ENCODE results near the gene ZNF135.

ZNF135 gene

DNA sequence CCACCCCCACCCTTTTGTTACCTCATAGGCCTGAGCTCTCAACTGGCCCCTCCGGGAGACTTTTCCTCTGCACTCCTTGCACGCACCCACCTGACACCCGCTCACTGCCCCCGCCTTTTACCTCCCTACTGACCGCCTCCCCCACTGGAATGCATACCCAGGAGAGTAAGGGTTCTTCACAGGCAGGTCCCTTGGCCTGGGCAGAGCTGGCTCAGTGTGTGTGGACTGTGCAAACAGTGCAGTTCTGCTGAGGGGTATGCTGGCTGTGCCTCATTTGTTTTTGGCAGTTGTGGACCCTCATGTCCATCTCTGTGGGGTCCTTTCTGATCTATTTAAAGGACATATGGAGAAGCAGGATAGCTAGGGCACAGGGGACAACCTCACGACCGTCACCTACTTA is 34.0 kb downstream of the ZNF135 start:
- DNase-seq (ENCODE audit: low read depth, low spot score): no peak

GRCh38 chr19:58095328-58095727 is 36.2 kb downstream of the ZNF135 start:
- DNase-seq (ENCODE audit: low read depth, low spot score): no peak

- DNase-seq (ENCODE audit: low read depth, low spot score): no peak
These were observed 37.8 kb downstream of the ZNF135 start for GRCh38 chr19:58096884-58097283.

DNA sequence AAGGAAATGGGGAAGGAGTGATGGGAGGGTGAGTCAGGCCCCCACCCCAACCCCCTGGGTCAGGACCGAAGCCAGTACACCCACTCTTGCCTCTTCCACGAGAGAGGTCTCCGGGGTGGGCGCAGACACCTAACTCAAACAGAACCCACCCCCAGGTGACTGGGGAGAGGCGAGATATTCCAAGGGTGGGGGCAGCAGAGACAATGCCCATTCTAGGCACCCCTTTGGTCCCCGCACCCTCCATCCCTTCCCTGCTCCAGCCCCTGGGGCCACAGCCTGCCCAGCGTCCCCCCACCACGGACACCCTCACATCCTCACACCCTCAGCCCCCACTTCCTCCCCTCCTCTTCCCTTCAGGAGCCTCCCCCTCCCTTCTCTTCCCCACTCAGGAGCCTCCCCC is 38.3 kb downstream of the ZNF135 start:
- DNase-seq (ENCODE audit: low read depth, low spot score): no peak

DNA sequence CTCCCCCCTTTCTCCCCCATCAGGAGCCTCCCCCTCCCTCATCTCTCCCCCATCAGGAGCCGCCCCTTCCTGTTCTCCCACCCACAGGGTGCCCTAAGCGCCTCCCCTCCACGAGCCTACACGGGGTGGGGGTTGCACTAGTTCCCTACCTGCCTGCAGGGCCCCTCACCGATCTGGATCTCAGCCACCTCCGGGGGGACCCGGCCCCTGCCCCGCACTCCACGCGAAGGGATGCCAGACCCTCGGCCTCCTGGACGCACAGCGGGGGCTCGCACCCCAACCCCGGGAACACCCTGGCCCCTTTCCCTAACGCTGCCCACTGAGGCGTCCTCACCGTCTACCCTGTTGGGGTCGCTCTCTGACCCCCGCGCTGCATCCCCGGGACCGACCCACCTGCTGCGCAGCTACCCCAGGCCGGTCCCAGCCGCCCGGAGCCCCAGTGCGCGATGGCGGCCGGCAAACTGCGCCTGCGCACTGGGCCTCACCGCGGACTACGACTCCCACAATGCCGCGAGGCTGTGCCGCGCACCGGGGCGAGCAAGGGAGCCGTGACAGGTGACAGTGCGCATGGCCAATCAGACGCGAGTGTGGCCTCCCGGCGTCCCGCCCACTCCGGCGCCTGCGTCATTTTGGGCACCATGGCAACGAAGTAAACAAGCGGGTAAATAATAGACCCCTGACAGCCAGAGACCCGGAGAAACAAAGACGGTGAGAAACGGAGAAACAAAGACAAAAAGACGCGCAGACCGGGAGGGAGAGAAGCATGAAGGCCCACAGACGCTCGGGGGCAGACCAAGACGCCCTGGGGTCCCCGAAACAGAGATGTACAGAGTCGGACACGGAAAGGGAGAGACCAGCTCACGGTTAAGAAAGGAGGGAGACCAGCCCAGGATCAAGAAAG is 38.9 kb downstream of the ZNF135 start, which contains the start of gene ZSCAN18:
Gene ZSCAN18 (minus strand): TSS at position 451 of the 901 bp plus-strand sequence. CDS start 7,964 bp downstream, outside the sequence.
- peak; percentile 99 for DNase-seq (ENCODE audit: low read depth, low spot score)

DNA sequence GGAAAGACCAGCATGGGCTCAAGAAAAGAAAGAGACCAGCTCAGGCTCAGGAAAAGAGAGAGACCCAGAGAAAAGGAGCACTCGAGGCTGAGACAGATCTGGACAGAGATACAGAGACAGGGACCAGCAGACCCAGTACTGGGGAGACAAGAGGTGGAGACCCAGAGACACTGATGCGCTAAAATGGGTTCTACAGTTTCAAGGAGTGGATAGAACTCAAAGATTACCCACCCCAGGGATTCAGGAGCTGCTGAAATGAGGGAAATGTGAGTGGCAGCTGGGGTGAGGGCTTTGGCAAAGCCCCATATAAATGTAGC is 39.6 kb downstream of the ZNF135 start:
- DNase-seq (ENCODE audit: low read depth, low spot score): no peak

DNA sequence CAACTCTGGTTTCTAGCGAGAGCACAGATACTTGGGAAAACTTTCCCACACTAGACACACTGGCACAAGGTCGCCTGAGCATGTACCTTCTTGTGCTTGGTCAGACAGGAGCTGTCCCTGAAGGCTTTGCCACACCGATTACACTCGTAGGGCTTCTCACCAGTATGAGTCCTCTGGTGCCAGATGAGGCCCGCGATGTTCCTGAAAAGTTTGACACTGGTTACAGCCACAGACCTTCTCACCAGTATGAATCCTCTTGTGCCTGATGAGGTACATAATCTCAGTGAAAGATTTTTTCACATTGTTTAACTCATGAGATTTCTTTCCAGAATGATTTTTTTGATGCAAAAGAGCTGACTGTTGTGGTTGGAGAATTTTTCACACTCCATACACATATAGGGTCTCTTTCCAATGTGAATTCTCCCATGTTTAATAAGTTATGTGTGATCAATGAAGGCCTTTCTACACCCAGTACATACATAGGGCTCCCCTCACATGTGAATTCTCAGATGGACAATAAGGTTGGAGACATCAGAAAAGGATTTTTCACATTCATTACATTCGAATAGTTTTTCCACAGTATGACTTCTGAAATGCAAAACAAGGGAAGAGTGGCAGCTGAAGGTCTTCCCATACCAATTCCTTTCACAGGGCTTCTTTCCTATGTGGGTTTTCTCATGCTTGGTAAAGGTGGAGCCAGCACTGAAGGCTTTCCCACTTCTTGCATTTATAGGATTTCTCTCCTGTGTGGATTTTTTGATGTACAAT is 48.9 kb downstream of the ZNF135 start:
- no peak for DNase-seq (ENCODE audit: low read depth, low spot score)

DNA sequence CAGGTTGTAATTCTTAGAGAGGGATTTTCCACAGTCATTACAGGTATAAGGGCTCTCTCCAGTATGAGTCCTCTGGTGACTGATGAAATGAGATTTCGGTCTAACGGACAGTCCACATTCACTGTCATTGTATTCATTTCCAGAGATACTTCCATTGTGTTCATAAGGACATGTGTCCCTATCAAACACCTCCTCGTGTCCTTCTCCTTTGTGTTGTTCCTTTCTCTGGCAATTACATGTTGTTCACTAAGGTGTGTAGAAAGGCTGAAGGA is 49.4 kb downstream of the ZNF135 start:
- no peak for DNase-seq (ENCODE audit: low read depth, low spot score)

GRCh38 chr19:58117841-58118575 is 58.9 kb downstream of the ZNF135 start:
- DNase-seq (ENCODE audit: low read depth, low spot score): no peak

- no peak for DNase-seq (ENCODE audit: low read depth, low spot score)
These were observed 60.1 kb downstream of the ZNF135 start for GRCh38 chr19:58118979-58119733.

Measured in astrocyte of the hippocampus (primary cell).